PC-3 (cell line): ENCODE measurements around the gene C6orf58.

Source experiments
- CTCF ChIP-seq: fragments of 300-600 bp; sonication (generic); conservative IDR thresholded peaks from 2 replicates; pipeline ENCODE4 v1.5.1; 2017; ENCODE audit warnings: antibody characterized with exemption, low read depth, mild to moderate bottlenecking, low read length
- EZH2phosphoT487 ChIP-seq: fragments of 300-600 bp; sonication (generic); IDR thresholded peaks from 2 replicates; pipeline ENCODE4 v1.6.1; 2018; ENCODE audit warnings: mild to moderate bottlenecking, antibody characterized with exemption, low read length, borderline replicate concordance

DNA sequence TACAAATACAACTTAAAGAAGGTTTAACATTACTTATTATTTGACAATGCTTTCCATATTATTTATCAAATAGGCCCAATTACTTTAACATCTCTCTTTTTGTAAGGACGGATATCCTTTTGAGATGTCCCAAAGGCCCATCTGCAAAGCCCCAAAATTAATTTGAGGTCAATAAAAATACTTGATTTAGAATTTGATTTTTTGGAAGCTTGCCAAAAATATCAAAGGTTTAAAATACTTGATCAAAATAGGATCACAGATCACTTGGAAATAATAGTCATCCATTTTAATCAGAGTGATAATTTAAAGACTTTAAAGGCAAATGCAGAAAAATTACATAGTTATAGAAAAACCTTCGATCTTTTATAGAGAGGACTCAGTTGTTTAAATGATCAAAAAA lies 8.1 kb downstream of the C6orf58 start:
- TF ChIP-seq CTCF = no peak
- no peak for TF ChIP-seq EZH2phosphoT487
